Panc1 (cell line): Measurements from ENCODE around the gene ADAMTS2. TPM values are rescaled to one million over a fixed set of nuclear protein-coding genes. Genes with fewer than 3 reads are reported as not detected.

ENCODE experiments used
- ATAC-seq: fragments of 200-7000 bp; cut with Tn5 transposase; 2 replicates; pipeline ENCODE4 v1.9.1; 2020; ENCODE audit warnings: mild to moderate bottlenecking, moderate library complexity
- BruUV-seq: library from RNA; stranded (reverse); fragments of 400-500 nt; replicated peaks from 2 replicates; lab custom pipeline; 2021; lab: Mats Ljungman, UMichigan
- CTCF ChIA-PET: fragments of 300-600 bp; sonication (Branson Sonifier 250); formaldehyde crosslinking; loops from one replicate; lab custom pipeline; 2022; ENCODE audit warnings: antibody characterized with exemption; lab: Charles Lee
- POLR2A ChIA-PET: fragments of 300-600 bp; sonication (Branson Sonifier 250); formaldehyde crosslinking; loops from one replicate; lab custom pipeline; 2022; ENCODE audit warnings: antibody characterized with exemption; lab: Charles Lee
- DNase-seq: peaks from one replicate; pipeline ENCODE4 v3.0.0-alpha.2; 2010; ENCODE audit warnings: low read depth, low spot score
- H3K27ac ChIP-seq: 2 replicates; pipeline ENCODE4 v1.5.1; 2011; ENCODE audit warnings: mild to moderate bottlenecking, low read length, inconsistent platforms
- H3K27me3 ChIP-seq: fragments of 200-500 bp; sonication (Bioruptor generic); 2 replicates; pipeline ENCODE4 v1.6.0; 2014; ENCODE audit warnings: low read length, inconsistent platforms; ENCODE audit not compliant: control insufficient read depth, insufficient read depth
- H3K36me3 ChIP-seq: fragments of 200-500 bp; sonication (Bioruptor generic); 2 replicates; pipeline ENCODE4 v1.5.1; 2014; ENCODE audit warnings: inconsistent platforms, mild to moderate bottlenecking, low read length, moderate library complexity; ENCODE audit not compliant: control insufficient read depth, insufficient read depth
- H3K4me1 ChIP-seq: 2 replicates; pipeline ENCODE4 v1.5.1; 2011; ENCODE audit warnings: inconsistent platforms, mild to moderate bottlenecking, low read length, moderate library complexity; ENCODE audit not compliant: control insufficient read depth, insufficient read depth
- H3K4me3 ChIP-seq, 2 experiments: 2 replicates each; pipeline ENCODE4 v1.5.1; 2011 to 2012; ENCODE audit warnings: low read depth in 2 of 2, low read length in 2 of 2, mild to moderate bottlenecking in 2 of 2, inconsistent platforms in 1 of 2, moderate library complexity in 1 of 2
- H3K9me3 ChIP-seq: fragments of 200-500 bp; sonication (Bioruptor generic); 2 replicates; pipeline ENCODE4 v1.5.1; 2014; ENCODE audit warnings: low read depth, mild to moderate bottlenecking, inconsistent platforms, low read length, moderate library complexity; ENCODE audit not compliant: control insufficient read depth, insufficient read depth
- POLR2AphosphoS5 ChIP-seq: IDR thresholded peaks from 2 replicates; pipeline ENCODE4 v1.6.1; 2012; ENCODE audit warnings: mild to moderate bottlenecking, low read depth, low read length, moderate library complexity
- SIN3A ChIP-seq: IDR thresholded peaks from 2 replicates; pipeline ENCODE4 v1.6.1; 2012; ENCODE audit warnings: low read depth, mild to moderate bottlenecking, low read length, moderate library complexity, borderline replicate concordance; ENCODE audit not compliant: insufficient read depth
- TCF7L2 ChIP-seq: IDR thresholded peaks from 2 replicates; pipeline ENCODE4 v1.6.1; 2011; ENCODE audit warnings: mild to moderate bottlenecking, low read depth, low read length, inconsistent platforms
- in situ Hi-C: cut with HindIII; loops from 2 replicates; pipeline ENCODE4 v1.10.0; 2016; ENCODE audit warnings: low sequenced_read_pairs, low pct_unique_long_range_greater_than_20kb
- intact Hi-C: fragments of 100-400 bp; cut with micrococcal nuclease; formaldehyde crosslinking; loops from one replicate; pipeline ENCODE4 v1.10.0; 2022; ENCODE audit not compliant: unreplicated experiment
- total RNA-seq: library from RNA; stranded (reverse); gene quantifications from one replicate; pipeline ENCODE4 v1.2.1, GENCODE V29; 2021; ENCODE audit not compliant: unreplicated experiment
- TF ChIP-seq, protein P1 (sequence below), 2 experiments: IDR thresholded peaks; 2 replicates each; pipeline ENCODE4 v1.6.1; 2011 to 2012; ENCODE audit warnings: low read depth in 2 of 2, control low read depth in 1 of 2, low read length in 1 of 2, mild to moderate bottlenecking in 1 of 2, moderate library complexity in 1 of 2; ENCODE audit not compliant: insufficient read depth in 1 of 2
- TF ChIP-seq, protein P2 (sequence below): fragments of 450-650 bp; IDR thresholded peaks from 2 replicates; pipeline ENCODE4 v1.5.1; 2017; ENCODE audit warnings: mild to moderate bottlenecking

Gene ADAMTS2
- total RNA-seq, 1 experiment from 2014 or later: 0.13 TPM

DNA sequence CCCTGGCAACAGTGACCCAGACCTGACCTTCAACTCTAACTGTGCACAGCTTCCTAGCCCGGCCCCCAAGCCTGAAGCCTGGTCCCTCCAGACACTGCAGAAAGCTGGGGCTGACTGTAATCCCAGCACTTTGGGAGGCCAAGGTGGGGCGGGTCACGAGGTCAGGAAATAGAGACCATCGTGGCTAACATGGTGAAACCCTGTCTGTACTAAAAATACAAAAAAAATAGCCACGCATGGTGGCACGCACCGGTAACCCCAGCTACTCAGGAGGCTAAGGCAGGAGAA, 35.9 kb downstream of the ADAMTS2 start:
- Histone ChIP-seq H3K36me3 (no peaks in the 10 kb centered on the region), H3K27me3 (peaks cover 3% of the 10 kb centered on the region), H3K9me3 (no peaks in the 10 kb centered on the region), H3K4me3 (no peak overlapping the region), H3K4me1 (no peaks in the 10 kb centered on the region), H3K27ac (no peak overlapping the region)
- BruUV-seq: no TSS peak
- POLR2A ChIA-PET: no interaction called here
- intact Hi-C loops: no loop called here
- no peak for DNase-seq
- ATAC-seq: no peak
- TF ChIP-seq, protein P1, sequence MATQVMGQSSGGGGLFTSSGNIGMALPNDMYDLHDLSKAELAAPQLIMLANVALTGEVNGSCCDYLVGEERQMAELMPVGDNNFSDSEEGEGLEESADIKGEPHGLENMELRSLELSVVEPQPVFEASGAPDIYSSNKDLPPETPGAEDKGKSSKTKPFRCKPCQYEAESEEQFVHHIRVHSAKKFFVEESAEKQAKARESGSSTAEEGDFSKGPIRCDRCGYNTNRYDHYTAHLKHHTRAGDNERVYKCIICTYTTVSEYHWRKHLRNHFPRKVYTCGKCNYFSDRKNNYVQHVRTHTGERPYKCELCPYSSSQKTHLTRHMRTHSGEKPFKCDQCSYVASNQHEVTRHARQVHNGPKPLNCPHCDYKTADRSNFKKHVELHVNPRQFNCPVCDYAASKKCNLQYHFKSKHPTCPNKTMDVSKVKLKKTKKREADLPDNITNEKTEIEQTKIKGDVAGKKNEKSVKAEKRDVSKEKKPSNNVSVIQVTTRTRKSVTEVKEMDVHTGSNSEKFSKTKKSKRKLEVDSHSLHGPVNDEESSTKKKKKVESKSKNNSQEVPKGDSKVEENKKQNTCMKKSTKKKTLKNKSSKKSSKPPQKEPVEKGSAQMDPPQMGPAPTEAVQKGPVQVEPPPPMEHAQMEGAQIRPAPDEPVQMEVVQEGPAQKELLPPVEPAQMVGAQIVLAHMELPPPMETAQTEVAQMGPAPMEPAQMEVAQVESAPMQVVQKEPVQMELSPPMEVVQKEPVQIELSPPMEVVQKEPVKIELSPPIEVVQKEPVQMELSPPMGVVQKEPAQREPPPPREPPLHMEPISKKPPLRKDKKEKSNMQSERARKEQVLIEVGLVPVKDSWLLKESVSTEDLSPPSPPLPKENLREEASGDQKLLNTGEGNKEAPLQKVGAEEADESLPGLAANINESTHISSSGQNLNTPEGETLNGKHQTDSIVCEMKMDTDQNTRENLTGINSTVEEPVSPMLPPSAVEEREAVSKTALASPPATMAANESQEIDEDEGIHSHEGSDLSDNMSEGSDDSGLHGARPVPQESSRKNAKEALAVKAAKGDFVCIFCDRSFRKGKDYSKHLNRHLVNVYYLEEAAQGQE (IDR thresholded peaks at IDR 0.05; ENCODE audit: insufficient read depth in 1 of 2, low read depth in 2 of 2, low read length in 1 of 2): no peak
- TF ChIP-seq POLR2AphosphoS5: no peak
- TF ChIP-seq, protein P2, sequence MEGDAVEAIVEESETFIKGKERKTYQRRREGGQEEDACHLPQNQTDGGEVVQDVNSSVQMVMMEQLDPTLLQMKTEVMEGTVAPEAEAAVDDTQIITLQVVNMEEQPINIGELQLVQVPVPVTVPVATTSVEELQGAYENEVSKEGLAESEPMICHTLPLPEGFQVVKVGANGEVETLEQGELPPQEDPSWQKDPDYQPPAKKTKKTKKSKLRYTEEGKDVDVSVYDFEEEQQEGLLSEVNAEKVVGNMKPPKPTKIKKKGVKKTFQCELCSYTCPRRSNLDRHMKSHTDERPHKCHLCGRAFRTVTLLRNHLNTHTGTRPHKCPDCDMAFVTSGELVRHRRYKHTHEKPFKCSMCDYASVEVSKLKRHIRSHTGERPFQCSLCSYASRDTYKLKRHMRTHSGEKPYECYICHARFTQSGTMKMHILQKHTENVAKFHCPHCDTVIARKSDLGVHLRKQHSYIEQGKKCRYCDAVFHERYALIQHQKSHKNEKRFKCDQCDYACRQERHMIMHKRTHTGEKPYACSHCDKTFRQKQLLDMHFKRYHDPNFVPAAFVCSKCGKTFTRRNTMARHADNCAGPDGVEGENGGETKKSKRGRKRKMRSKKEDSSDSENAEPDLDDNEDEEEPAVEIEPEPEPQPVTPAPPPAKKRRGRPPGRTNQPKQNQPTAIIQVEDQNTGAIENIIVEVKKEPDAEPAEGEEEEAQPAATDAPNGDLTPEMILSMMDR: no peak
- TF ChIP-seq SIN3A: no peak
- no peak for TF ChIP-seq TCF7L2
- CTCF ChIA-PET: no interaction called here
- in situ Hi-C loops: no loop called here

DNA sequence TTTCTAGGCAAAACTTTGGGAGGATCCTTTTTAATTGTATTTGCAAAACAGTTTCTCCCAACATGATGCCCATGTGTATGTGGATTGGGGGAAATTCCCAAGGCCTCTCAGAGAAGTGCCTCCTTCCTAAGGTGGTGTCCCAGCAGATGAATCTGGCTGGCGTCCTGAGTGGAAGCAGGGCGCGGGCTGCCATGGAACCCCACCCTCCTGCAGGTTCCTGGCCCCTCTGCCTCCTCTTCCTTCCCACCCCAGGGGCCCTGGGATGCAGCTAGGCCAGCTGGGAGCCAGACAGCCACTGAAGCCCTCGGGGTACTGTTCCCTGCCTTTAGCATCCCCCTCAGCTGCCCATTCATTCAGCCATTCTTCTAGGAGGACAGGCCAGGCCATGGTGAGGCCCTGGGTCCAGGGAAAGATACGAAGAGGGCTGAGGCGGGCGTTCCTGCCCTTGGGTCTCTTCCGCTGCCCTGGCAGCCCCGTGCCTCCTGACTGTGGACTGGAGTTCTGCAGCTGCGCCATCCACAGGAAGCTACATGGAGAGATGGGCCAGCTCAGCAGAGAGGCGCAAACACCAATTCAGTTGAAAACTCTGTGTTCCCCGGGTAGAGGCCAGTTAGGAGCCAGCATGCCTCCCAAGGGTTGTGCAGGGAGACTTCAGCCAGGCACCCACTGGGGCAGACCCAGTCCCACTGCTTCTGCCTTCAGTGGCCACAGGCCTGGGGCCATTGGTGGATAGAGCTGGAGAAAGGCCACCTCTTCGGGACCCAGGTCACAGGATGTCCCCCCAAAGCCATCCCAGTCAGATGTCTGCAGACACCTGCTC, 36.5 kb downstream of the ADAMTS2 start:
- Histone ChIP-seq H3K9me3 (no peaks in the 10 kb centered on the region), H3K4me3 (no peak overlapping the region), H3K27ac (no peak overlapping the region), H3K4me1 (no peaks in the 10 kb centered on the region), H3K27me3 (peaks cover 6% of the 10 kb centered on the region), H3K36me3 (no peaks in the 10 kb centered on the region)
- ATAC-seq (no peak), DNase-seq (no peak)
- TF ChIP-seq, protein P1 (IDR thresholded peaks at IDR 0.05; ENCODE audit: insufficient read depth in 1 of 2, low read depth in 2 of 2, low read length in 1 of 2): no peak
- no peak for TF ChIP-seq TCF7L2
- in situ Hi-C loops: no loop called here
- CTCF ChIA-PET: no interaction called here
- intact Hi-C loops: no loop called here
- no TSS peak for BruUV-seq
- POLR2A ChIA-PET: no interaction called here
